Naive thymus-derived CD8-positive, alpha-beta T cell (primary cell): ENCODE measurements around the gene SF3B4. TPM values are rescaled to one million over a fixed set of nuclear protein-coding genes. Genes with fewer than 3 reads are reported as not detected.
A peak's percentile ranks its signal among the peaks of the same experiment; 100 is the strongest.
"Not testable (repeated sequence)": the region's sequence is repeated elsewhere in the genome, so short reads cannot be mapped to it uniquely, and the experiment has no call there.

ENCODE experiments used
- ATAC-seq, 2 donors: fragments of 150-1000 bp; cut with Tn5 transposase in 1 of 2; sonication (Bioruptor Pico), chemical (Tn5 transposase) in 1 of 2; 1 replicate in 1 of 2; 2 replicates in 1 of 2; pipeline ENCODE4 v1.10.0; 2021; ENCODE audit warnings: mild to moderate bottlenecking in 2 of 2, moderate library complexity in 2 of 2
- POLR2A ChIA-PET: fragments of 350-600 bp; sonication (Branson Sonifier 250); formaldehyde crosslinking; loops from one replicate; lab custom pipeline; 2021; ENCODE audit warnings: antibody characterized with exemption; lab: Charles Lee
- DNase-seq, 10 donors: peaks; one replicate each; pipeline versions ENCODE4 v3.0.0 to v3.0.0-alpha.2; 2020 to 2022
- H3K27ac Mint-ChIP-seq, 10 donors: one replicate each; pipeline ENCODE4 v1.8.0; 2020 to 2022; ENCODE audit warnings: mild to moderate bottlenecking in 10 of 10, mixed read lengths in 10 of 10, moderate library complexity in 4 of 10, inconsistent platforms in 1 of 10
- H3K27me3 Mint-ChIP-seq, 5 donors: one replicate each; pipeline ENCODE4 v1.8.0; 2021 to 2022; ENCODE audit warnings: mixed read lengths in 5 of 5
- H3K36me3 Mint-ChIP-seq, 3 donors: one replicate each; pipeline ENCODE4 v1.8.0; 2020 to 2022; ENCODE audit warnings: mixed read lengths in 3 of 3, mild to moderate bottlenecking in 2 of 3, inconsistent platforms in 1 of 3
- H3K4me1 Mint-ChIP-seq, 4 donors: one replicate each; pipeline ENCODE4 v1.8.0; 2021 to 2022; ENCODE audit warnings: mixed read lengths in 4 of 4
- H3K4me3 Mint-ChIP-seq, 10 donors: one replicate each; pipeline ENCODE4 v1.8.0; 2020 to 2022; ENCODE audit warnings: mild to moderate bottlenecking in 10 of 10, mixed read lengths in 10 of 10, moderate library complexity in 6 of 10, inconsistent platforms in 1 of 10
- H3K9me3 Mint-ChIP-seq, 9 donors: one replicate each; pipeline ENCODE4 v1.8.0; 2020 to 2022; ENCODE audit warnings: mixed read lengths in 9 of 9, mild to moderate bottlenecking in 3 of 9, inconsistent platforms in 1 of 9, moderate library complexity in 1 of 9
- polyA plus RNA-seq, 3 donors: library from polyadenylated mRNA; unstranded; fragments of 300-500 nt; fragmentation: Illumina TruSeq; gene quantifications; one replicate each; pipeline ENCODE4 v1.2.3, GENCODE V29; 2021
- total RNA-seq, 8 experiments: library from RNA in 2 of 8; stranded (reverse) in 2 of 8; gene quantifications; one replicate each; pipeline ENCODE4 v1.2.3 and lab custom pipeline; 2021 to 2026

SF3B4 gene
- total and polyA plus RNA-seq, 5 experiments from 2014 or later, result 46.5 to 90.4 (median 55.7) TPM

- not testable (repeated sequence) for H3K36me3 Mint-ChIP-seq, H3K9me3 Mint-ChIP-seq, H3K4me3 Mint-ChIP-seq, H3K27me3 Mint-ChIP-seq, H3K27ac Mint-ChIP-seq
- ATAC-seq, result peak in 1 of 2 donors; percentile 0
- POLR2A ChIA-PET, result interaction anchor here (0.6 to 7.6 kb wide), 22 partner anchors 9 to 1395 kb away, joined by 3 to 353 read pairs (median 13); partner anchors contain the start of genes ANP32E, BOLA1, GOLPH3L and OTUD7B
- peak in 1 of 10 donors; percentile 39 for DNase-seq
- H3K4me1 Mint-ChIP-seq, result peaks cover 11 to 19% (median 12%) of the 10 kb centered on the region in 4 donors
Measured at GRCh38 chr1:149886121-149886395, 41.5 kb downstream of the SF3B4 start.

GRCh38 chr1:149885339-149886120 lies 42.1 kb downstream of the SF3B4 start:
- POLR2A ChIA-PET, result interaction anchor here (0.6 to 7.6 kb wide), 17 partner anchors 9 to 1173 kb away, joined by 5 to 353 read pairs (median 17); partner anchors contain the start of genes ANP32E, BOLA1, OTUD7B and PLEKHO1
- no peak overlapping the region for H3K4me3 Mint-ChIP-seq
- H3K4me1 Mint-ChIP-seq, result peaks cover 11 to 20% (median 12%) of the 10 kb centered on the region in 4 donors
- H3K9me3 Mint-ChIP-seq, result no peaks in the 10 kb centered on the region
- no peak overlapping the region for H3K27ac Mint-ChIP-seq
- DNase-seq (peak; percentile 40 to 80 (median 66)), ATAC-seq (peak; percentile 1 to 3)
- no peaks in the 10 kb centered on the region for H3K36me3 Mint-ChIP-seq
- H3K27me3 Mint-ChIP-seq, result no peaks in the 10 kb centered on the region

DNA sequence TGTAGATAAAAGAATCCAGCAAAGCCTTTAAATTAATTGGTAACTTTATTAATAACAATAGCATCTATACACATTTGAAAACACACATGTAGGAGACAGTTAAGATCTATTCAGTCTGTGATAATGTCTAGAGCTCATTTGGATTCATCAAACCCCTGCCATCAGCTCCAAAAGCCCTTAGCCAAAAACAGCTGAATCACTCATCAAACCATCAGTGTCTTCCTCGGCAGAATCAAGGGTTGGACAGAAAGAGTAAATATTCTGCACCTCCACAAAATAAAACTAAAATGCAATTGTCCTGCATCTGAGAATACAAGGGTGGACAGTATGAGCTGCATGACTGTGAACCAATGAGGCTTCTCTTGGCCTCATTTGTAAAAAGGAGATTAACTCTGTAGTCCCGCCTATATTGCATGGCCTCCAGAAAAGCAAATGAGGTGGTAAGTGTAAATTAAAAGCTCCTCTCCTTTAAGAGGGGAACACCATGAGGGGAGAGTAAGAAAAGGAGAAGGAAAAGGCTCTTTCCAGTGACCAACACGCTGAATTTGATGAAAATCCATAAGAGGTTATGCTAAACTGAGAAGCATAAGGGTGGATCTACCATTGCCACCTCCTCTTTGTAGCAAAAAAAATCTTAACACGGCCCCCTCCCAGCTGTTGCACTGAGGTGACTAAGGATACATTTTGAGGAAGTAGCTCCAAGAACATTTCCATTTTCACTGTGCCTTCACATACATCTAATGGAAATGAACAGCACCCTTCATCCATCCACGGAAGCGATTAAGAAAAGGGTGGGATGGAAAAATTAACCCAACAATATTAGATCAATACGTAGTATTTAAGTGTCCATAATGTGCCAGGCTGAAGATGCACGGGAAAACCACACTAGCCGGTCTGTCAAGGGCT lies 42.9 kb downstream of the SF3B4 start:
- Mint-ChIP-seq H3K9me3 (no peaks in the 10 kb centered on the region), H3K27ac (no peak overlapping the region), H3K4me1 (peaks cover 15 to 26% (median 18%) of the 10 kb centered on the region in 4 donors), H3K27me3 (no peaks in the 10 kb centered on the region), H3K4me3 (no peak overlapping the region), H3K36me3 (no peaks in the 10 kb centered on the region)
- DNase-seq (no peak), ATAC-seq (no peak)
- POLR2A ChIA-PET, result interaction anchor here (0.6 to 7.6 kb wide), 7 partner anchors 8 to 166 kb away, joined by 3 to 353 read pairs (median 19); partner anchors contain the start of genes OTUD7B and SF3B4

- Mint-ChIP-seq H3K4me3 (peak overlapping the region in 1 of 10 donors; percentile 34), H3K27me3 (no peaks in the 10 kb centered on the region), H3K27ac (peak overlapping the region in 4 of 10 donors; percentile 28 to 54 (median 45)), H3K36me3 (no peaks in the 10 kb centered on the region), H3K9me3 (no peaks in the 10 kb centered on the region), H3K4me1 (peaks cover 21 to 32% (median 28%) of the 10 kb centered on the region in 4 donors)
- POLR2A ChIA-PET, result interaction anchor here (1.7 to 7.6 kb wide), 2 partner anchors 16 to 37 kb away, joined by 5 to 353 read pairs; no protein-coding TSS in a partner anchor
- no peak for ATAC-seq
- DNase-seq, result no peak
Measured at GRCh38 chr1:149883598-149884247, 43.9 kb downstream of the SF3B4 start.

DNA sequence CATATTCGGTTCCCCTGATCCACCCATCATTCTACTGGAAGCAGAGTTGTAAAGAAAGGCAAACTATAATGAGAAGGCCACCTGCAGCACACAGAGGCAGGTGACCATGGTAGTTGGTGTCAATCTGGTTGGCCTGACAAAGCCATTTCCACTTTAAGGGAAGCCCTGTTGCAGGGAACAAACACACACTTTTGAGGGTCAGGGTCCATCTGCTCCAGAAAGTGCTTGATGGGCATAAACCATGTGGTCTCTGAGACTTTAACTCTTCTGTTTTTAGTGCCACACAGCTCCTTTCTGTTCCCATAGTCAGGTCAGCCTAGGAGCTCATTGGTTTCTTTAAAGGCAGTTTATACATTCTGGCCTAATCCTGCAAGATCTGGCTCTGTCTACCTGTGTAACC lies 45.7 kb downstream of the SF3B4 start:
- Mint-ChIP-seq H3K36me3 (peaks cover 0 to 3% (median 0%) of the 10 kb centered on the region in 3 donors), H3K4me3 (peak overlapping the region in 1 of 10 donors; percentile 16), H3K27me3 (no peaks in the 10 kb centered on the region), H3K27ac (peak overlapping the region in 9 of 10 donors; percentile 27 to 86 (median 61)), H3K4me1 (peaks cover 22 to 46% (median 41%) of the 10 kb centered on the region in 4 donors), H3K9me3 (no peaks in the 10 kb centered on the region)
- DNase-seq (no peak), ATAC-seq (no peak)
- POLR2A ChIA-PET, result no interaction called here

DNA sequence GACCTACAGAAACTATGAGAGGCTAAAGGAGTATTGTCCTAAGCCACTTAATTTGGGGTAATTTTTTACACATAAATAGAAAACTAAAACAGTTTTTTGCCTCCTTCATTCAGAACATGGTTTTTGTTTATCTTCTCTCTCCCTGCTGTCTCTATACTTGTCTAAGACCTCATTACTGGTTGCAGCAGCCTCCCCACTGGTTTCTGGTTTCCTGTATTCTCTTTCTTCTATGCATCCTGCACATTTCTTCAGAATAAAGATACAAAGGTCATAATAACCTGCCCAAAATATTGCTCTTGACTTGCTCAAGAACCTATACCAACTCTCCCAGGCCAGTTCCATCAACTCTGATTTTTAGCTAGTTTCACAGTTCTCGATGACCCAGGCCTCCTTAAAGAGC lies 48.0 kb downstream of the SF3B4 start:
- peak in 5 of 10 donors; percentile 25 to 71 (median 70) for DNase-seq
- no peaks in the 10 kb centered on the region for H3K27me3 Mint-ChIP-seq
- H3K9me3 Mint-ChIP-seq, result no peaks in the 10 kb centered on the region
- H3K4me3 Mint-ChIP-seq, result peak overlapping the region; percentile 22 to 69 (median 52)
- H3K27ac Mint-ChIP-seq, result peak overlapping the region; percentile 1 to 93 (median 87)
- POLR2A ChIA-PET, result interaction anchor here (1.8 kb wide), 1 partner anchor 8 kb away, joined by 9 read pairs; a partner anchor contains a TSS
- ATAC-seq, result peak; percentile 95 to 97
- peaks cover 22 to 48% (median 41%) of the 10 kb centered on the region in 4 donors for H3K4me1 Mint-ChIP-seq
- peaks cover 0 to 3% (median 0%) of the 10 kb centered on the region in 3 donors for H3K36me3 Mint-ChIP-seq

DNA sequence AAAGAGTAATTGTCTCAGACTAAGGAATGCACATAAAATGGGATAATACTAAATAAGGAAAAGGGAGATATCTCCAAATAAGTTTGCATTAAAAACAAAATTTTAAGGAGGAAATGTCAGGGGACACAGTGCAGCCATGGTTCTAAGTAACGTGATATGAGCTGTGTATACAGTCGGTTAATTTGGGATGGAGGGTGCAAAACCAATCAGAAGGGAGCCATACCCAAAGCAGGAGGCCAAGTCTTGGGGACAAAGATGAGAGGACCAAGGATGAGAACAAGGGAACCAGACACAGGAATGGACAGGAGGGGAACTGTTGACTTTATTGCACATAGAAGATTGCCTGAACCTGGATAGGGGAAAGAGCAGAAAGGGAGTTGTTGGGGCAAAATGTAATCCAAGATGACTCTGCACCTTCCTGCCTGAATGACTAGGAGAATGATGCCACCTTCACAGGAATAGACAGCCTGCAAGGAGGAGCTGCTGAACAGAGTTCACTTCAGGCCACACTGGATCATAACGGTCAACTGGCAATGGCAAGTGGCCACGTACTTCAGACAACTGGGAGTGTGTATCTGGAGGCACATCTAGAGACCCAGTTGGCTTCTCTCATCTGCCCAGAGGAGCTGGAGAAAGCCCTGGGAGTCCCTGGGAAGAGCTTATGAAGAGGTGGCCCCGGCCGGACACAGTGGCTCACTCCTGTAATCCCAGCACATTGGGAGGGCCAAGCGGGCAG lies 50.2 kb downstream of the SF3B4 start:
- no peaks in the 10 kb centered on the region for H3K27me3 Mint-ChIP-seq
- ATAC-seq (no peak), DNase-seq (no peak)
- H3K4me1 Mint-ChIP-seq, result peaks cover 18 to 45% (median 38%) of the 10 kb centered on the region in 4 donors
- peak overlapping the region in 1 of 10 donors; percentile 44 for H3K4me3 Mint-ChIP-seq
- H3K9me3 Mint-ChIP-seq, result no peaks in the 10 kb centered on the region
- peaks cover 0 to 3% (median 0%) of the 10 kb centered on the region in 3 donors for H3K36me3 Mint-ChIP-seq
- H3K27ac Mint-ChIP-seq, result peak overlapping the region in 9 of 10 donors; percentile 24 to 91 (median 75)
- POLR2A ChIA-PET, result interaction anchor here (2.7 kb wide), 1 partner anchor 10 kb away, joined by 31 read pairs; a partner anchor contains a TSS

Other genes with a start within 250 kb of the SF3B4 start
- gene FCGR1A, start 145.1 kb downstream of the SF3B4 start, total RNA-seq, result not detected
- under 1 TPM in 1 of 3 donors, not detected in 2; 0.37 TPM for gene FCGR1A, start 145.1 kb downstream of the SF3B4 start, polyA plus RNA-seq
- 10 to 100 TPM; 21.1 to 21.6 TPM for gene BOLA1, start 28.2 kb downstream of the SF3B4 start, total RNA-seq
- 10 to 100 TPM; 19.7 to 34.1 (median 24.3) TPM for gene BOLA1, start 28.2 kb downstream of the SF3B4 start, polyA plus RNA-seq
- gene SV2A, start 10.0 kb downstream of the SF3B4 start, total RNA-seq, result 1 to 10 TPM; 3.0 TPM
- gene SV2A, start 10.0 kb downstream of the SF3B4 start, polyA plus RNA-seq, result 1 to 10 TPM; 1.6 to 2.6 (median 2.3) TPM
- 1 to 10 TPM; 1.5 TPM for gene MTMR11, start 9.1 kb upstream of the SF3B4 start, total RNA-seq
- under 1 TPM in 1 of 3 donors, not detected in 2; 0.09 TPM for gene MTMR11, start 9.1 kb upstream of the SF3B4 start, polyA plus RNA-seq
- 10 to 100 TPM; 10.6 to 11.3 TPM for gene OTUD7B, start 82.9 kb upstream of the SF3B4 start, total RNA-seq
- gene OTUD7B, start 82.9 kb upstream of the SF3B4 start, polyA plus RNA-seq, result 1 to 10 TPM in 1 of 3 donors, under 1 TPM in 2; 0.16 to 1.2 (median 0.37) TPM
- 10 to 100 TPM; 34.1 to 39.8 TPM for gene VPS45, start 140.0 kb upstream of the SF3B4 start, total RNA-seq
- gene VPS45, start 140.0 kb upstream of the SF3B4 start, polyA plus RNA-seq, result 10 to 100 TPM; 21.8 to 29.9 (median 27.8) TPM
- 100 to 1,000 TPM; 135 to 137 TPM for gene PLEKHO1, start 222.1 kb upstream of the SF3B4 start, total RNA-seq
- gene PLEKHO1, start 222.1 kb upstream of the SF3B4 start, polyA plus RNA-seq, result 10 to 100 TPM; 19.4 to 30.8 (median 30.4) TPM